GM12874 (cell line): ENCODE results near the gene ZNF664.

Source experiments
- CTCF ChIP-seq: IDR thresholded peaks from 2 replicates; pipeline ENCODE4 v1.5.1; 2011; ENCODE audit warnings: low read depth, mild to moderate bottlenecking, control low read depth, low read length, moderate library complexity; ENCODE audit not compliant: insufficient read depth

ZNF664 gene

GRCh38 chr12:124040291-124040690 is 67.3 kb downstream of the ZNF664 start:
- no peak for TF ChIP-seq CTCF

GRCh38 chr12:124040737-124041136 is 67.7 kb downstream of the ZNF664 start:
- no peak for TF ChIP-seq CTCF

GRCh38 chr12:124041907-124042306 is 68.9 kb downstream of the ZNF664 start:
- TF ChIP-seq CTCF, result no peak

- TF ChIP-seq CTCF, result no peak
Observed at GRCh38 chr12:124044021-124044420, 71.0 kb downstream of the ZNF664 start.

- TF ChIP-seq CTCF, result no peak
Observed at GRCh38 chr12:124044809-124045321, 71.8 kb downstream of the ZNF664 start.

DNA sequence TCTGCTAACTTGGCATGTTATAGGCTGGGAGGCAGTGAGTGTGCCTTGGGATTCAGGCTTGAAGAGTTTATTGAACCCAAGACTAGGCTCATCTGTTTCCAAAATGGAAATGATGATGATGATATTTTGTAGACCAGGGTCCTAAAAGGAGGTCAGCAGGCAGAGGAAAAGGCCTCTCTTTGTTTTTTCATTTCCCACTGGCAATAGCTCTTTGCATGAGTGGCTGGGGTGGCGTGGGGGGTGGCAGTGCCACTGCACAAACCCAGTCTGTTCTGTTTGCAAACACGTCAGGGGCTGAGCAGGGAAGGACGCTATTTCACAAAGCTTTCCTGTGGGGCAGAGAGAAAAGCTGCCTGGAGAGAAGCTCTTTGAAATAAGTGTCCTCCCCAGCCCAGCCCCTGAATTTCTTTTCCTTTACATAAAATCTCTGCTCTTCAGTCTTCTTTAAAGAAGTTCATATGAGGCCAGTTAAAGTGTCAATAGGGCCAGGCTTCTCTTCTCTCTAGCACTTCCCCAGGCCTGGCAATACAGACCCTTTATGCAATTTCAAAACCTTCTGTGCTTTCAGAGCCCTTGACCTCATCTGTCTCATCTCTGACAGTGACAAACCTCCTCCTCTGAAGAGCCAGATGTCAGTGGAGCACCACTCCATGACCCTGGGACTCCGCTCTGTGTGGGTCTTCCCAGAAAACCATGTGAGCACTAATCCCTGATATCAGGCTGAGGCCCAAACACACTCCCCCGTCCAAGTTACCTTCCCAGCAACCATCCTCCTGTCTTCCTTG is 72.8 kb downstream of the ZNF664 start:
- TF ChIP-seq CTCF, result no peak

GRCh38 chr12:124046456-124046740 is 73.4 kb downstream of the ZNF664 start:
- TF ChIP-seq CTCF, result no peak
